ENCODE data around the gene TRHDE.

TRHDE gene

DNA sequence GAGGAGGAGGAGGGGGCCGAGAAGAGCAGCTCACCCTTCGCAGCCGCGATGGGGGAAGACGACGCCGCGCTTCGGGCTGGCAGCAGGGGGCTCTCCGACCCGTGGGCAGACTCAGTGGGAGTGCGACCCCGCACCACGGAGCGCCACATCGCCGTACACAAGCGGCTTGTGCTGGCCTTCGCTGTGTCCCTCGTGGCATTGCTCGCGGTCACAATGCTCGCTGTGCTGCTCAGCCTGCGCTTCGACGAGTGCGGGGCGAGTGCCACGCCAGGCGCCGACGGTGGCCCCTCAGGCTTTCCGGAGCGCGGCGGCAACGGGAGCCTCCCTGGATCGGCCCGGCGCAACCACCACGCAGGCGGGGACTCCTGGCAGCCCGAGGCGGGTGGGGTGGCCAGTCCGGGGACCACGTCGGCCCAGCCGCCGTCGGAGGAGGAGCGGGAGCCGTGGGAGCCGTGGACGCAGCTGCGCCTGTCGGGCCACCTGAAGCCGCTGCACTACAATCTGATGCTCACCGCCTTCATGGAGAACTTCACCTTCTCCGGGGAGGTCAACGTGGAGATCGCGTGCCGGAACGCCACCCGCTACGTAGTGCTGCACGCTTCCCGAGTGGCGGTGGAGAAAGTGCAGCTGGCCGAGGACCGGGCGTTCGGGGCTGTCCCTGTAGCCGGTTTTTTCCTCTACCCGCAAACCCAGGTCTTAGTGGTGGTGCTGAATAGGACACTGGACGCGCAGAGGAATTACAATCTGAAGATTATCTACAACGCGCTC is 745 bp downstream of the TRHDE start:
- Histone ChIP-seq H4K20me1 (no peaks in the 10 kb centered on the region), H3K4me3 (no peak overlapping the region; a peak in 1 of 20 replicates), H3K9ac (no peak overlapping the region), H3K4me2 (no peak overlapping the region), H3K4me1 (peaks cover 0 to 6% (median 0%) of the 10 kb centered on the region in 10 experiments; a peak in 1 of 20 replicates), H3K36me3 (no peaks in the 10 kb centered on the region), H3K9me3 (replicated peaks in 1 of 11) (peaks cover 16 to 32% (median 28%) of the 10 kb centered on the region in 11 experiments), H3K27ac (no peak overlapping the region), H3K27me3 (peaks cover 23 to 48% (median 42%) of the 10 kb centered on the region in 11 experiments)
- TF ChIP-seq Cebpa-rat (IDR thresholded peaks at IDR 0.05): no peak

DNA sequence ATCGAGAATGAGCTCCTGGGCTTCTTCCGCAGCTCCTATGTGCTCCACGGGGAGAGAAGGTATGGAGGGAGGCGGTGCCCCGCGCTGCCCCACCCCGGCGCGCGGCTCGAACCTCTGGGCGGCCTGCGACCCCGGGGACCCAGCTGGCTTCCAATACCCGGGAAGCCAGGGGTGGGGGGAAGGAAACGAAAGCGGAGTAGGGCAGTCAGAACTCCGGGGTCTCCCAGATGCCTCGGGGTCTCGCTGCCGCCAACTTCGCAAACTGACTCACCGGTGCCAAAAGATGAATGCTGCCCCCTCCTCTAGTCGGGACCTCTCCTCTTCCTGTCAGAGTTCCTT is 1.3 kb downstream of the TRHDE start:
- H3K27me3 ChIP-seq: peaks cover 23 to 48% (median 42%) of the 10 kb centered on the region in 11 experiments
- no peak overlapping the region for H3K9ac ChIP-seq
- peaks cover 0 to 6% (median 0%) of the 10 kb centered on the region in 10 experiments; a peak in 1 of 20 replicates for H3K4me1 ChIP-seq
- H3K4me2 ChIP-seq: no peak overlapping the region
- H4K20me1 ChIP-seq: no peaks in the 10 kb centered on the region
- TF ChIP-seq Cebpa-rat (IDR thresholded peaks at IDR 0.05): no peak
- no peaks in the 10 kb centered on the region for H3K36me3 ChIP-seq
- no peak overlapping the region for H3K4me3 ChIP-seq
- peaks cover 16 to 32% (median 28%) of the 10 kb centered on the region in 11 experiments for H3K9me3 ChIP-seq (replicated peaks in 1 of 11)
- no peak overlapping the region for H3K27ac ChIP-seq

DNA sequence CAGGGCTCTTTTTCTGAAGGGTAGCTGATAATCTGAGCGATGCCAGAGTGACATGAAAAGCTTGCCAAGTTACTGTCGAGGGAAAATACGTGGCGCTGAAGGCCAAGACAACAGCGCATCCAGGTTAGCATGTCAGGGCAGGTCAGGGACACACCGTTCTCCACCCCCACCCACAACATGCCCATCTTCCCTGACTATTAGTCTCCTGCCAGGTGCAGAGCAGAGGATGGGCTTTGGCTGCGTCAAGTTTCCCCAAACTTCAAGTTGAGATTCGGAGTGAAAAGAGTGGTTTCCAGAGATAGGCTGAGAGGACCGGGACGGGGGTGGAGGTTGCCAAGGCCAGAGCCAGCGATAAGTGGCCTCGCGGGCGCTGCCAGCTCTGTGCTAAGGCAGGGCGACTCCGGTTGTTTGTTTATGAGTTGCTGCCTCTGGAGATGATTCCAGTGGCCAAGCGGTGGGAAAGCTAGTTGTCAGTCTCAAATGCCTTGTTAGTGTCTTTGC is 1.7 kb downstream of the TRHDE start:
- H3K4me1 ChIP-seq: peaks cover 0 to 6% (median 0%) of the 10 kb centered on the region in 10 experiments; a peak in 1 of 20 replicates
- H3K27me3 ChIP-seq: peaks cover 23 to 48% (median 42%) of the 10 kb centered on the region in 11 experiments
- H3K4me3 ChIP-seq: no peak overlapping the region
- H3K27ac ChIP-seq: no peak overlapping the region
- peaks cover 16 to 32% (median 28%) of the 10 kb centered on the region in 11 experiments for H3K9me3 ChIP-seq (replicated peaks in 1 of 11)
- no peaks in the 10 kb centered on the region for H4K20me1 ChIP-seq
- H3K9ac ChIP-seq: no peak overlapping the region
- no peaks in the 10 kb centered on the region for H3K36me3 ChIP-seq
- no peak for TF ChIP-seq Cebpa-rat (IDR thresholded peaks at IDR 0.05)
- H3K4me2 ChIP-seq: no peak overlapping the region

DNA sequence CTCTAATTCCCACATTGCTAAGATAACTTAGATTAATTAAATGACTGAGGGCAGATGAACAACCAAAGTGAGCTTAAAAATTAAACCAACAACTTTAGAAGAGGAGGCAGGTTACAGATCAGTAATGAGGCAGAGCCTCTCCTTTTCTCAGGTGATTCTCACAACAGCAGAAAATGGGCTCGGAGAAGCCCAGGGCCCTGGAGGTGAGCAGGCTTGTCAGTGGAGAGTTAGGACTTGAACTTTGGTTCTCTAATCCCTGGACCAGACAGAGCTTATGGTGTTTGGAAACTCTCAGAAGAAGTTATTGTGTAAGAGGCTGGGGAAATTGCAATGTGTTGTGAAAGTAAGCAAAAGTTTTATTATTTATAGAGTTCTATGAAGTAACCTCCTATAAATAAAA is 2.8 kb downstream of the TRHDE start:
- Histone ChIP-seq H3K9ac (no peak overlapping the region), H3K4me2 (no peak overlapping the region), H4K20me1 (no peaks in the 10 kb centered on the region), H3K9me3 (replicated peaks in 1 of 11) (peaks cover 16 to 32% (median 28%) of the 10 kb centered on the region in 11 experiments), H3K27ac (no peak overlapping the region), H3K4me1 (peaks cover 0 to 6% (median 0%) of the 10 kb centered on the region in 10 experiments; a peak in 1 of 20 replicates), H3K4me3 (no peak overlapping the region), H3K36me3 (no peaks in the 10 kb centered on the region), H3K27me3 (peaks cover 23 to 42% (median 37%) of the 10 kb centered on the region in 11 experiments)
- TF ChIP-seq Cebpa-rat (IDR thresholded peaks at IDR 0.05): no peak; a peak in 1 of 22 replicates

DNA sequence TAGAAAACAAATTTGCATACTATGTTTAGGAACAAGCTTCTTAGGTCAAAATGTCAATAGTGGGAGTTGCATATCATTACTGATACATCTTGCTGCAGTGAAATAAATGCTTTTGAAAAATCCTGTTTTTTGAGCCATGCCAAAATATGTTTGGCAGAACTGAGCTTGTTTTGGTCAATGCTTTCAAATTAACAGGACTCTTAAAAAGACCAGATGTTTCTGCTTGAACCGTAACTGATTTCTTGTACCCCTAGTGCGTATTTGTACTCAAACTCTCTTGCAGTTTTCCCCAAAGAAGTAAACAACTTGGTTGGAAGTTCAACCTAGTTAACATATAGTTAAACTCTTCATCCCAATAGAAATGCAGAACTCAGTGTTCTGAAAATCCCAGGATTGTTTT is 3.4 kb downstream of the TRHDE start:
- H4K20me1 ChIP-seq: no peaks in the 10 kb centered on the region
- H3K9me3 ChIP-seq (replicated peaks in 1 of 11): peaks cover 16 to 32% (median 28%) of the 10 kb centered on the region in 11 experiments
- peaks cover 0 to 6% (median 0%) of the 10 kb centered on the region in 10 experiments; a peak in 1 of 20 replicates for H3K4me1 ChIP-seq
- no peak overlapping the region for H3K4me2 ChIP-seq
- H3K27ac ChIP-seq: no peak overlapping the region
- H3K9ac ChIP-seq: no peak overlapping the region
- TF ChIP-seq Cebpa-rat (IDR thresholded peaks at IDR 0.05): no peak
- H3K36me3 ChIP-seq: no peaks in the 10 kb centered on the region
- H3K27me3 ChIP-seq: peaks cover 19 to 36% (median 31%) of the 10 kb centered on the region in 11 experiments
- no peak overlapping the region for H3K4me3 ChIP-seq

DNA sequence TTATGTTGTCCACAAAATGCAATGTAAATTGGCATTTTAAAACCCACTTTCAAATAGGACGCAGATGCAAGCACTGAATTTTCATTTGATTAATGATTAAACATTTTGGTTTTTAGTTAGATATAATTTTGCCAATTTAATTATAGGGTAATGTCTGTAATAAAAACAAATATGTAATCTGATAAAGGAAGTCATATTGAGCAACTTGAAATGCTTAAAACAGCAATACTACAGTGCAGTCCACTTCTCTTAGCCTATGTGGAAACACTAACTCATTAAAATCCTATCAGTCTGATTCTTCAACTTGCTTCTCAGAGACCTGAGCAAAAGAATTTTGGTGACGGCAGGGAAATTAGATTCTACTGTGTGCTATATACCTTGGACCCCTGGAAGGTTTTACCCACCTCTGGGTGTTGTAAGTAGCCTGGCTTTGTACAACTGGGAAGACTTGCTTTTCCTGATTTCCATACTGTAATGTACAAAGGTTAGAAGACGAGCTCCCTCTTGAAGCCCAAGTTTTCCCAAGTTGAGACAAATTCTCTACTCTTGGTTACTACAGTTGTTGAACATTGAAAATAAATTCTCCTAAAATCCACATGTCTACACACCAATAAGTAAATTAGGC is 4.1 kb downstream of the TRHDE start:
- Histone ChIP-seq H3K4me2 (no peak overlapping the region), H3K36me3 (no peaks in the 10 kb centered on the region), H4K20me1 (no peaks in the 10 kb centered on the region), H3K9ac (no peak overlapping the region), H3K27me3 (peaks cover 11 to 29% (median 23%) of the 10 kb centered on the region in 11 experiments), H3K27ac (no peak overlapping the region), H3K4me1 (peaks cover 0 to 6% (median 0%) of the 10 kb centered on the region in 10 experiments; a peak in 1 of 20 replicates), H3K9me3 (replicated peaks in 1 of 11) (peaks cover 16 to 29% (median 28%) of the 10 kb centered on the region in 11 experiments), H3K4me3 (no peak overlapping the region)
- no peak for TF ChIP-seq Cebpa-rat (IDR thresholded peaks at IDR 0.05)

DNA sequence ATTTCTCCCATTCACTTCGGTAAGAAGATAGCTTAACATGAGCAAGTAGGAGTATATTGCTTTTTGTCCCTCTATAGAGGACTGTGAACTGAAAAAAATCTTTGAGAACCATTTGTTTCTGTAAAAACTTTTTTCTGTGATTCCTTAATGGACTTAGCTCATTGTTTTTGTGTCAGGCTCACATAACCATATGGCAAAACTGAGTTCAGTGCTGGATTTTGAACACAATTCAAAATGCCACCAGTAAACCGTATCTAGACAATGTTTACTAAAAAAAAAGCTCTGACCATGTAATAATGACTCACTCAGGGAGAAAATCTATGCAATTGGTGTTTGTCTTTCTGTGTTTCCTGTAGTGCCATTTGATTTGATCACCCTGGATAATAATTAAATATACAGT is 5.2 kb downstream of the TRHDE start:
- TF ChIP-seq Cebpa-rat (IDR thresholded peaks at IDR 0.05): no peak
- Histone ChIP-seq H4K20me1 (no peaks in the 10 kb centered on the region), H3K4me2 (no peak overlapping the region), H3K4me3 (no peak overlapping the region), H3K4me1 (no peaks in the 10 kb centered on the region), H3K27me3 (peaks cover under 1 to 17% (median 12%) of the 10 kb centered on the region in 11 experiments; a peak in 20 of 22 replicates), H3K27ac (no peak overlapping the region), H3K36me3 (no peaks in the 10 kb centered on the region), H3K9ac (no peak overlapping the region), H3K9me3 (replicated peaks in 1 of 11) (peaks cover 12 to 18% (median 18%) of the 10 kb centered on the region in 11 experiments)

DNA sequence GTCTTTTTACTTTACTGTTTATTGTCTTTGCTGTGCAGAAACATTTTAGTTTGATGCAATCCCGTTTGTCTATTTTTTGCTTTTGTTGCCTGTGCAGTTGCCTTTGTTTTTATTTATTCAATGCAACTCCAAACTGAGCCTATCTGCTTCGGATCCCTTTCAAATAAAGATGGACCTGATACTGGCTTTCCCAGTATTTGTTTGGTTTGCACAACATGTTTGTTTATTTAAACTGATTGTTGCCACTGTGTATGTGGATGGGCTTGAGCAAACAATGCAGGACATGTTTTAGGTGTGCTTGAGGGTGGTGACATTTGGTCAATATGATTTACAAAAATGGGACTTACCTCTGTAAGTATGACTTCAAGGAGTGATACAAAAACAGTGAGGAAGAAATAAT is 6.7 kb downstream of the TRHDE start:
- H3K36me3 ChIP-seq: no peaks in the 10 kb centered on the region
- no peaks in the 10 kb centered on the region for H4K20me1 ChIP-seq
- peaks cover 0 to 3% (median 0%) of the 10 kb centered on the region in 11 experiments; a peak in 1 of 22 replicates for H3K27me3 ChIP-seq
- TF ChIP-seq Cebpa-rat (IDR thresholded peaks at IDR 0.05): no peak
- H3K27ac ChIP-seq: no peak overlapping the region
- H3K9ac ChIP-seq: no peak overlapping the region
- H3K4me2 ChIP-seq: no peak overlapping the region
- H3K4me1 ChIP-seq: no peaks in the 10 kb centered on the region
- peaks cover 0 to 3% (median 3%) of the 10 kb centered on the region in 11 experiments; a peak in 14 of 22 replicates for H3K9me3 ChIP-seq (replicated peaks in 1 of 11)
- H3K4me3 ChIP-seq: no peak overlapping the region

DNA sequence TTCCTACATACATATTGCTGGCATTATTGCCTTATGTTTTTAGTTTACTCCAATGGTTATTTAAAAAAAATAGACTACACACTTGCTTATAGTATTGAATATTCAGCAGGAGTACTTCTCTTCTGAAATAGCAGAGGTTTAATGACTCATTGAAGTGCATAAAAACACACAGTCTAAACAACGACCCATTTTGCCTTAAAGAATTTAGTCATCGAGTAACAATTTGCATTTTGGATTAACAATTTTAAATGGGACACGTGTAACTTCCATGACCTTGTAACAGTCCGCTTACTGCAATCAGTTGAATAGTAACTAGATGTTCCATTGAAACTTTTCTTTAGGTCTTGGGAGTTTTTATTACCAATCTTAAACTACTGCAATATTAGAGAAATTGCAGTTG is 9.0 kb downstream of the TRHDE start:
- Histone ChIP-seq H3K4me2 (no peak overlapping the region), H3K4me3 (no peak overlapping the region), H3K27me3 (no peaks in the 10 kb centered on the region), H3K4me1 (no peaks in the 10 kb centered on the region), H3K9ac (no peak overlapping the region), H3K27ac (no peak overlapping the region), H3K36me3 (no peaks in the 10 kb centered on the region), H3K9me3 (replicated peaks in 1 of 11) (no peaks in the 10 kb centered on the region), H4K20me1 (no peaks in the 10 kb centered on the region)
- TF ChIP-seq Cebpa-rat (IDR thresholded peaks at IDR 0.05): no peak
